NCI-H1930 (cell line): Measurements from ENCODE around the gene FOXP1.
"Not testable (repeated sequence)": the region's sequence is repeated elsewhere in the genome, so short reads cannot be mapped to it uniquely, and the experiment has no call there.

Experiments used
- DNase-seq, 2 experiments: peaks; one replicate each; lab custom pipeline; 2025; lab: John Stamatoyannopoulos, UW

Gene FOXP1

GRCh38 chr3:71450162-71450561 lies 133.4 kb downstream of the FOXP1 start:
- DNase-seq: no peak

GRCh38 chr3:71447803-71448202 lies 135.7 kb downstream of the FOXP1 start:
- DNase-seq: no peak

GRCh38 chr3:71447197-71447596 lies 136.3 kb downstream of the FOXP1 start:
- no peak for DNase-seq

GRCh38 chr3:71446734-71447133 lies 136.8 kb downstream of the FOXP1 start:
- no peak for DNase-seq

- DNase-seq: no peak
Measured at GRCh38 chr3:71446260-71446659, 137.3 kb downstream of the FOXP1 start.

- DNase-seq: no peak
Measured at GRCh38 chr3:71444861-71445259, 138.7 kb downstream of the FOXP1 start.

- no peak for DNase-seq
Measured at GRCh38 chr3:71444028-71444860, 139.3 kb downstream of the FOXP1 start.

GRCh38 chr3:71443332-71443731 lies 140.2 kb downstream of the FOXP1 start:
- DNase-seq: no peak

- DNase-seq: no peak
Measured at GRCh38 chr3:71442652-71443042, 140.9 kb downstream of the FOXP1 start.

GRCh38 chr3:71441925-71442651 lies 141.4 kb downstream of the FOXP1 start:
- no peak for DNase-seq

- DNase-seq: no peak
Measured at GRCh38 chr3:71441217-71441924, 142.2 kb downstream of the FOXP1 start.

- DNase-seq: no peak
Measured at GRCh38 chr3:71438904-71439303, 144.6 kb downstream of the FOXP1 start.

GRCh38 chr3:71438071-71438685 lies 145.3 kb downstream of the FOXP1 start:
- DNase-seq: no peak

- no peak for DNase-seq
Measured at GRCh38 chr3:71436337-71436736, 147.2 kb downstream of the FOXP1 start.

- DNase-seq: not testable (repeated sequence)
Measured at GRCh38 chr3:71435836-71436235, 147.7 kb downstream of the FOXP1 start.

- DNase-seq: no peak
Measured at GRCh38 chr3:71433631-71434030, 149.9 kb downstream of the FOXP1 start.

GRCh38 chr3:71432044-71432975 lies 151.2 kb downstream of the FOXP1 start:
- DNase-seq: no peak

- no peak for DNase-seq
Measured at GRCh38 chr3:71430941-71431552, 152.5 kb downstream of the FOXP1 start.

GRCh38 chr3:71429597-71429988 lies 153.9 kb downstream of the FOXP1 start:
- no peak for DNase-seq

GRCh38 chr3:71428841-71429596 lies 154.5 kb downstream of the FOXP1 start:
- DNase-seq: no peak
